SK-N-SH (cell line): ENCODE measurements around the gene FLRT1.
A peak's percentile ranks its signal among the peaks of the same experiment; 100 is the strongest.

Experiments used
- EP300 ChIP-seq, 2 experiments: IDR thresholded peaks; 2 replicates each; pipeline versions ENCODE4 v1.4.0 to v1.6.1; 2012; ENCODE audit warnings: borderline replicate concordance in 1 of 2, low read depth in 1 of 2, low read length in 1 of 2
- EZH2phosphoT487 ChIP-seq: fragments of 200-600 bp; sonication (generic); IDR thresholded peaks from 2 replicates; pipeline ENCODE4 v1.6.1; 2017; ENCODE audit warnings: low read depth, mixed run types, mild to moderate bottlenecking, antibody characterized with exemption, moderate library complexity, borderline replicate concordance
- GABPA ChIP-seq: IDR thresholded peaks from 2 replicates; pipeline ENCODE4 v1.4.0; 2012; ENCODE audit warnings: low read depth, mild to moderate bottlenecking
- POLR2AphosphoS5 ChIP-seq: IDR thresholded peaks from 2 replicates; pipeline ENCODE4 v1.6.1; 2012; ENCODE audit warnings: low read depth, low read length
- RAD21 ChIP-seq: IDR thresholded peaks from 2 replicates; pipeline ENCODE4 v1.6.1; 2012; ENCODE audit warnings: mild to moderate bottlenecking, low read length
- RXRA ChIP-seq: IDR thresholded peaks from 2 replicates; pipeline ENCODE4 v1.4.0; 2012; ENCODE audit warnings: low read depth, mild to moderate bottlenecking, borderline replicate concordance
- TF ChIP-seq, protein P1 (sequence below): fragments of 200-600 bp; sonication (generic); IDR thresholded peaks from 2 replicates; pipeline ENCODE4 v1.6.1; 2017; ENCODE audit warnings: antibody characterized with exemption, mild to moderate bottlenecking, moderate library complexity

GRCh38 chr11:64036087-64037026 is 626 bp downstream of the FLRT1 start:
- TF ChIP-seq POLR2AphosphoS5 (no peak), GABPA (no peak), RXRA (no peak), EZH2phosphoT487 (no peak), RAD21 (peak; percentile 9; the same call in 1 of the 2 replicates), EP300 (IDR thresholded peaks at IDR 0.05; ENCODE audit: borderline replicate concordance in 1 of 2, low read depth in 1 of 2, low read length in 1 of 2) (no peak)
- TF ChIP-seq, protein P1, sequence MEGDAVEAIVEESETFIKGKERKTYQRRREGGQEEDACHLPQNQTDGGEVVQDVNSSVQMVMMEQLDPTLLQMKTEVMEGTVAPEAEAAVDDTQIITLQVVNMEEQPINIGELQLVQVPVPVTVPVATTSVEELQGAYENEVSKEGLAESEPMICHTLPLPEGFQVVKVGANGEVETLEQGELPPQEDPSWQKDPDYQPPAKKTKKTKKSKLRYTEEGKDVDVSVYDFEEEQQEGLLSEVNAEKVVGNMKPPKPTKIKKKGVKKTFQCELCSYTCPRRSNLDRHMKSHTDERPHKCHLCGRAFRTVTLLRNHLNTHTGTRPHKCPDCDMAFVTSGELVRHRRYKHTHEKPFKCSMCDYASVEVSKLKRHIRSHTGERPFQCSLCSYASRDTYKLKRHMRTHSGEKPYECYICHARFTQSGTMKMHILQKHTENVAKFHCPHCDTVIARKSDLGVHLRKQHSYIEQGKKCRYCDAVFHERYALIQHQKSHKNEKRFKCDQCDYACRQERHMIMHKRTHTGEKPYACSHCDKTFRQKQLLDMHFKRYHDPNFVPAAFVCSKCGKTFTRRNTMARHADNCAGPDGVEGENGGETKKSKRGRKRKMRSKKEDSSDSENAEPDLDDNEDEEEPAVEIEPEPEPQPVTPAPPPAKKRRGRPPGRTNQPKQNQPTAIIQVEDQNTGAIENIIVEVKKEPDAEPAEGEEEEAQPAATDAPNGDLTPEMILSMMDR, result peak; percentile 29; the same call in 1 of the 2 replicates
